Thoracic aorta (tissue), 2 donors: ENCODE data around the gene ARHGEF17. TPM values are rescaled to one million over a fixed set of nuclear protein-coding genes. Genes with fewer than 3 reads are reported as not detected.

ENCODE experiments used
- ATAC-seq: fragments of 150-250 bp; one replicate; pipeline ENCODE4 v1.8.0; 2017; ENCODE audit warnings: low read depth; ENCODE audit not compliant: insufficient number of reproducible peaks, low FRiP score
- DNase-seq: peaks from one replicate; pipeline ENCODE4 v3.0.0-alpha.2; 2020; ENCODE audit warnings: low spot score
- H3K27ac ChIP-seq, 2 donors: fragments of 200-600 bp; sonication (generic); 1 replicate in 1 of 2; 2 replicates in 1 of 2; pipeline ENCODE4 v1.5.1; 2016; ENCODE audit warnings: mild to moderate bottlenecking in 2 of 2, moderate library complexity in 2 of 2
- H3K27me3 ChIP-seq: fragments of 200-600 bp; sonication (generic); replicated peaks from 2 replicates; pipeline ENCODE4 v1.6.0; 2016; ENCODE audit warnings: mild to moderate bottlenecking; ENCODE audit not compliant: insufficient read depth
- H3K36me3 ChIP-seq: fragments of 200-600 bp; sonication (generic); one replicate; pipeline ENCODE4 v1.5.1; 2016
- H3K4me1 ChIP-seq, 2 donors: fragments of 200-600 bp; sonication (generic); 1 replicate in 1 of 2; 2 replicates in 1 of 2; pipeline versions ENCODE4 v1.5.1 to v1.6.0; 2016; ENCODE audit warnings: low read depth in 2 of 2, mild to moderate bottlenecking in 1 of 2; ENCODE audit not compliant: control insufficient read depth in 1 of 2
- H3K4me3 ChIP-seq: fragments of 200-600 bp; sonication (generic); 2 replicates; pipeline ENCODE4 v1.5.1; 2016; ENCODE audit warnings: mild to moderate bottlenecking
- H3K9me3 ChIP-seq: fragments of 200-600 bp; sonication (generic); 2 replicates; pipeline ENCODE4 v1.5.1; 2016
- CTCF ChIP-seq: fragments of 200-600 bp; sonication (generic); IDR thresholded peaks from one replicate; pipeline ENCODE4 v1.5.1; 2019; ENCODE audit warnings: antibody characterized with exemption
- total RNA-seq, 2 donors: library from RNA; depleted of rRNA; stranded (reverse); fragments of >200 nt; gene quantifications; one replicate each; pipeline versions ENCODE4 v1.1.0 to v1.2.3, GENCODE V29; 2016

Gene ARHGEF17
- total RNA-seq, 2 donors from 2014 or later = 244 to 308 TPM

GRCh38 chr11:73312851-73313327 is 4.8 kb downstream of the ARHGEF17 start:
- peak overlapping the region; percentile 98 to 100 for H3K27ac ChIP-seq
- ATAC-seq (no peak), DNase-seq (no peak)
- TF ChIP-seq CTCF = no peak
- peaks cover 38 to 67% of the 10 kb centered on the region in 2 donors for H3K4me1 ChIP-seq
- peaks cover 6% of the 10 kb centered on the region for H3K36me3 ChIP-seq
- no peaks in the 10 kb centered on the region for H3K9me3 ChIP-seq
- no peaks in the 10 kb centered on the region for H3K27me3 ChIP-seq
- peak overlapping the region; percentile 81 for H3K4me3 ChIP-seq

- peaks cover 6% of the 10 kb centered on the region for H3K36me3 ChIP-seq
- TF ChIP-seq CTCF = no peak
- peak overlapping the region; percentile 98 to 100 for H3K27ac ChIP-seq
- H3K9me3 ChIP-seq = no peaks in the 10 kb centered on the region
- H3K4me1 ChIP-seq = peaks cover 43 to 75% of the 10 kb centered on the region in 2 donors
- H3K4me3 ChIP-seq = peak overlapping the region; percentile 81
- no peak for ATAC-seq
- H3K27me3 ChIP-seq = no peaks in the 10 kb centered on the region
- no peak for DNase-seq
Observed at GRCh38 chr11:73313652-73314051, 5.6 kb downstream of the ARHGEF17 start.

GRCh38 chr11:73314117-73314961 is 6.3 kb downstream of the ARHGEF17 start:
- Histone ChIP-seq H3K27ac (peak overlapping the region; percentile 98 to 100), H3K4me3 (peak overlapping the region; percentile 81), H3K4me1 (peaks cover 47 to 81% of the 10 kb centered on the region in 2 donors), H3K9me3 (no peaks in the 10 kb centered on the region), H3K36me3 (peaks cover 6% of the 10 kb centered on the region), H3K27me3 (no peaks in the 10 kb centered on the region)
- TF ChIP-seq CTCF = no peak
- no peak for ATAC-seq
- DNase-seq = no peak

- no peaks in the 10 kb centered on the region for H3K27me3 ChIP-seq
- peak overlapping the region; percentile 98 to 100 for H3K27ac ChIP-seq
- peak overlapping the region; percentile 81 for H3K4me3 ChIP-seq
- H3K36me3 ChIP-seq = peaks cover 6% of the 10 kb centered on the region
- no peak for TF ChIP-seq CTCF
- H3K9me3 ChIP-seq = no peaks in the 10 kb centered on the region
- ATAC-seq = no peak
- no peak for DNase-seq
- H3K4me1 ChIP-seq = peaks cover 57 to 89% of the 10 kb centered on the region in 2 donors
Observed at GRCh38 chr11:73315293-73316020, 7.4 kb downstream of the ARHGEF17 start.

GRCh38 chr11:73316422-73316821 is 8.3 kb downstream of the ARHGEF17 start:
- Histone ChIP-seq H3K36me3 (peaks cover 5% of the 10 kb centered on the region), H3K4me3 (peak overlapping the region; percentile 81), H3K27ac (peak overlapping the region; percentile 98 to 100), H3K4me1 (peaks cover 67 to 90% of the 10 kb centered on the region in 2 donors), H3K9me3 (no peaks in the 10 kb centered on the region), H3K27me3 (no peaks in the 10 kb centered on the region)
- ATAC-seq (no peak), DNase-seq (no peak)
- no peak for TF ChIP-seq CTCF
